ENCODE results near the gene HSCB.

GRCh38 chr22:28780296-28780695, 38.5 kb downstream of the HSCB start:
- TF ChIP-seq EZH2 (IDR thresholded peaks at IDR 0.05; ENCODE audit: low read length, unreplicated experiment) (no peak), EZH2phosphoT487 (IDR thresholded peaks at IDR 0.05; ENCODE audit: borderline replicate concordance, low read length) (no peak), CTCF (conservative IDR thresholded peaks at IDR 0.05; ENCODE audit: low read depth, low read length) (no peak)
